Heart left ventricle (tissue), 16 donors: ENCODE data around the gene KCNAB1. TPM values are rescaled to one million over a fixed set of nuclear protein-coding genes. Genes with fewer than 3 reads are reported as not detected.

Experiments
- ATAC-seq, 4 donors: fragments of 200-7000 bp; cut with Tn5 transposase; one replicate each; pipeline ENCODE4 v1.9.1; 2020 to 2022; ENCODE audit warnings: moderate library complexity in 4 of 4, mild to moderate bottlenecking in 3 of 4, moderate number of reproducible peaks in 1 of 4
- DNase-seq, 5 donors: peaks; one replicate each; pipeline ENCODE4 v3.0.0-alpha.2; 2020
- H3K27ac ChIP-seq, 12 donors: fragments of 200-600 bp; sonication (generic) in 4 of 12; one replicate each; pipeline versions ENCODE4 v1.5.0 to v1.8.0; 2016 to 2022; ENCODE audit warnings: mild to moderate bottlenecking in 2 of 12
- H3K27me3 ChIP-seq, 9 donors: fragments of 200-600 bp; sonication (generic) in 2 of 9; one replicate each; pipeline versions ENCODE4 v1.5.1 to v1.8.0; 2016 to 2022; ENCODE audit warnings: mild to moderate bottlenecking in 3 of 9
- H3K36me3 ChIP-seq, 9 donors: fragments of 200-600 bp; sonication (generic) in 2 of 9; one replicate each; pipeline versions ENCODE4 v1.5.0 to v1.8.0; 2018 to 2022; ENCODE audit warnings: mild to moderate bottlenecking in 2 of 9
- H3K4me1 ChIP-seq, 12 donors: fragments of 200-600 bp; sonication (generic) in 4 of 12; one replicate each; pipeline versions ENCODE4 v1.5.0 to v1.8.0; 2016 to 2022; ENCODE audit warnings: mild to moderate bottlenecking in 3 of 12
- H3K4me3 ChIP-seq, 12 donors: fragments of 200-600 bp; sonication (generic) in 4 of 12; one replicate each; pipeline versions ENCODE4 v1.5.0 to v1.8.0; 2017 to 2022; ENCODE audit warnings: mild to moderate bottlenecking in 9 of 12, moderate library complexity in 4 of 12
- H3K9me3 ChIP-seq, 12 donors: fragments of 200-600 bp; sonication (generic) in 4 of 12; one replicate each; pipeline versions ENCODE4 v1.5.0 to v1.8.0; 2016 to 2022; ENCODE audit warnings: mild to moderate bottlenecking in 1 of 12
- CTCF ChIP-seq, 12 donors: fragments of 200-600 bp; sonication (generic) in 4 of 12; IDR thresholded peaks; one replicate each; pipeline versions ENCODE4 v1.5.0 to v1.8.0; 2018 to 2022; ENCODE audit warnings: antibody characterized with exemption in 12 of 12, mild to moderate bottlenecking in 5 of 12
- POLR2A ChIP-seq, 2 donors: fragments of 450-650 bp; IDR thresholded peaks; one replicate each; pipeline ENCODE4 v1.6.1; 2017; ENCODE audit warnings: antibody characterized with exemption in 2 of 2, mild to moderate bottlenecking in 2 of 2, moderate library complexity in 2 of 2
- WGBS, 4 donors: extraction: QIAGEN DNeasy Blood & Tissue Kit in 2 of 4; methylation state at CpG; one replicate each; pipeline versions ENCODE4 v1.1.5 to v1.1.7; 2013 to 2018; 5-methylcytosine and 5-hydroxymethylcytosine counted together
- intact Hi-C, 10 donors: fragments of 100-400 bp; cut with DNase I; formaldehyde crosslinking; loops; one replicate each; pipeline versions ENCODE4 v1.11.1 to v1.14.2; 2022
- polyA plus RNA-seq, 2 donors: library from polyadenylated mRNA; stranded (reverse); fragments of 200-250 nt; gene quantifications; one replicate each; pipeline ENCODE4 v1.2.3, GENCODE V29; 2013
- total RNA-seq, 9 donors: library from RNA; depleted of rRNA in 2 of 9; stranded (reverse); fragments of >200 nt in 2 of 9; fragmentation: NEBNext Ultra II Directional in 3 of 9; extraction: Animal tissue kit (Norgen Biotek cat#: 25700) in 3 of 9; gene quantifications; one replicate each; pipeline versions ENCODE4 v1.1.0 to v1.2.4, GENCODE V29; 2016 to 2023
- donor health status: ischemic (EF 13 %, LVEDD 7.1; RV severe dilation, severe dysfunction).
- donor health status: healthy with polysubstance abuse.
- donor health status: DM: no; HTN: yes; CAD: no.
- donor health status: DM: no; HTN: no; CAD: no.
- donor health status: ischemic (EF 25% LVEDD 6.9; RV normal size, moderate dysfunction).
- donor health status: ischemic (EF 25% LVEDD 5.7; RV mildly dilated, moderate dysfunction).
- donor health status: healthy.
- donor health status: DM: yes; HTN: yes; CAD: no.
- donor health status: ischemic (EF 35%, LVEDD 5.7; RV mildly dilated, moderate dysfunction).
- donor health status: nonischemic (EF 11% LVEDD 7.7; RV severe dilation, severe dysfunction).
- donor health status: DM: yes; HTN: yes; CAD: no.
- donor health status: PGD.
- donor health status: ischemic (EF 29% LVEDD 5.4; RV normal size, mild dysfunction).
- donor health status: nonischemic (EF 23%, LVEDD 6.1; RV moderate dilation, normal function).

Gene KCNAB1
- total and polyA plus RNA-seq, 11 donors: 1.1 to 3.5 (median 2.3) TPM

- TF ChIP-seq CTCF (IDR thresholded peaks at IDR 0.05) (no peak), POLR2A (IDR thresholded peaks at IDR 0.05) (no peak)
- Histone ChIP-seq H3K4me1 (peaks cover 0 to 22% (median 3%) of the 10 kb centered on the region in 12 donors), H3K27ac (peak overlapping the region in 1 of 12 donors; percentile 25), H3K27me3 (no peaks in the 10 kb centered on the region), H3K36me3 (no peaks in the 10 kb centered on the region), H3K4me3 (no peak overlapping the region), H3K9me3 (no peaks in the 10 kb centered on the region)
- no peak for DNase-seq
- intact Hi-C loops: loop anchor here in 1 of 10 donors (10.0 kb wide), 1 partner anchor 95 kb away; no protein-coding TSS in a partner anchor
- ATAC-seq: no peak
- WGBS, 4 donors: 59 to 68% (median 60%) methylated on average over 1 of the region's 1 CpG
Observed at GRCh38 chr3:156479604-156480003, 359.2 kb downstream of the KCNAB1 start.

- DNase-seq (no peak), ATAC-seq (no peak)
- Histone ChIP-seq H3K4me1 (peaks cover 0 to 27% (median 3%) of the 10 kb centered on the region in 12 donors), H3K27me3 (no peaks in the 10 kb centered on the region), H3K36me3 (no peaks in the 10 kb centered on the region), H3K4me3 (no peak overlapping the region), H3K9me3 (no peaks in the 10 kb centered on the region), H3K27ac (no peak overlapping the region)
- WGBS, 4 donors: 70 to 87% (median 83%) methylated on average over 2 of the region's 2 CpGs
- no peak for TF ChIP-seq CTCF (IDR thresholded peaks at IDR 0.05)
- no peak for TF ChIP-seq POLR2A (IDR thresholded peaks at IDR 0.05)
- intact Hi-C loops: loop anchor here in 1 of 10 donors (10.0 kb wide), 1 partner anchor 96 kb away; no protein-coding TSS in a partner anchor
Observed at GRCh38 chr3:156480949-156481348, 360.6 kb downstream of the KCNAB1 start.

- TF ChIP-seq POLR2A (IDR thresholded peaks at IDR 0.05): no peak
- no peak for TF ChIP-seq CTCF (IDR thresholded peaks at IDR 0.05)
- Histone ChIP-seq H3K36me3 (no peaks in the 10 kb centered on the region), H3K4me1 (peaks cover 0 to 27% (median 3%) of the 10 kb centered on the region in 12 donors), H3K27ac (peak overlapping the region in 6 of 12 donors; percentile 36 to 86 (median 62)), H3K27me3 (no peaks in the 10 kb centered on the region), H3K9me3 (no peaks in the 10 kb centered on the region), H3K4me3 (no peak overlapping the region)
- DNase-seq: no peak
- ATAC-seq: no peak
- WGBS, 4 donors: 60 to 92% (median 87%) methylated on average over 3 of the region's 3 CpGs
- intact Hi-C loops: loop anchor here in 1 of 10 donors (10.0 kb wide), 1 partner anchor 98 kb away; no protein-coding TSS in a partner anchor
Observed at GRCh38 chr3:156483002-156483401, 362.6 kb downstream of the KCNAB1 start.

GRCh38 chr3:156483426-156483825, 363.0 kb downstream of the KCNAB1 start:
- H3K36me3 ChIP-seq: no peaks in the 10 kb centered on the region
- no peaks in the 10 kb centered on the region for H3K27me3 ChIP-seq
- WGBS, 4 donors: 39 to 50% (median 42%) methylated on average over 1 of the region's 1 CpG
- H3K4me1 ChIP-seq: peaks cover 0 to 27% (median 3%) of the 10 kb centered on the region in 12 donors
- ATAC-seq: peak; percentile 28 to 64 (median 59)
- no peak for TF ChIP-seq CTCF (IDR thresholded peaks at IDR 0.05)
- no peak for TF ChIP-seq POLR2A (IDR thresholded peaks at IDR 0.05)
- H3K27ac ChIP-seq: peak overlapping the region in 10 of 12 donors; percentile 8 to 86 (median 52)
- intact Hi-C loops: loop anchor here in 1 of 10 donors (10.0 kb wide), 1 partner anchor 99 kb away; no protein-coding TSS in a partner anchor
- peak overlapping the region in 1 of 12 donors; percentile 28 for H3K4me3 ChIP-seq
- no peak for DNase-seq
- no peaks in the 10 kb centered on the region for H3K9me3 ChIP-seq
